ENCODE measurements around the gene LARP6. TPM values are rescaled to one million over a fixed set of nuclear protein-coding genes. Genes with fewer than 3 reads are reported as not detected.
"Not testable (repeated sequence)": the region's sequence is repeated elsewhere in the genome, so short reads cannot be mapped to it uniquely, and the experiment has no call there.

Gene LARP6
- polyA plus RNA-seq, 2 of the 4 experiments (the other 2 are of a cell fraction): 57.2 to 158 TPM

- H3K27ac ChIP-seq: 0 out of 6 replicates have a peak overlapping the region, but pooled peaks of 1 of the 2 experiments have one; percentile 14
- CTCF ChIA-PET: interaction anchor here (0.8 to 8.4 kb wide), 5 partner anchors 9 to 135 kb away, joined by 3 to 274 read pairs (median 12); no protein-coding TSS in a partner anchor
- POLR2A ChIA-PET: no interaction called here
- 20% methylated on average over 5 of the region's 5 CpGs for WGBS (ENCODE audit: missing lambda C conversion rate)
- H3K4me3 ChIP-seq: no peak overlapping the region
- peaks cover 7% of the 10 kb centered on the region; the same call in 1 of the 3 replicates for H3K9me3 ChIP-seq
- ATAC-seq: peak; percentile 52 to 53; a peak in 5 of 6 replicates
- DNase-seq (ENCODE audit: low read depth in 1 of 2, low spot score in 1 of 2): peak in 1 of 2 experiments; percentile 53
- peaks cover 23% of the 10 kb centered on the region for H3K4me1 ChIP-seq
- FAIRE-seq: peak; percentile 7
- H3K4me2 ChIP-seq: peak overlapping the region; percentile 42
- TF ChIP-seq FOSL2 (IDR thresholded peaks at IDR 0.05): no peak
- TF ChIP-seq FOSL2 (CRISPR knock-in tag; IDR thresholded peaks at IDR 0.05): peak; percentile 47
- peak; percentile 59 for TF ChIP-seq MAX (IDR thresholded peaks at IDR 0.05)
- TF ChIP-seq GATA3 (IDR thresholded peaks at IDR 0.05; ENCODE audit: borderline replicate concordance): peak; percentile 25; the same call in 1 of the 2 replicates
- TF ChIP-seq ELK1 (IDR thresholded peaks at IDR 0.05; ENCODE audit: low read depth, low read length): no peak
- no peak for TF ChIP-seq FOSB (CRISPR knock-in tag; IDR thresholded peaks at IDR 0.05)
- peak in 1 of 2 experiments; percentile 9; a peak in 1 of 4 replicates for TF ChIP-seq CEBPB (IDR thresholded peaks at IDR 0.05)
- peak; percentile 52; the same call in 1 of the 2 replicates for TF ChIP-seq JUNB (IDR thresholded peaks at IDR 0.05)
These were observed 38.4 kb downstream of the LARP6 start for GRCh38 chr15:70815604-70816003.

- Histone ChIP-seq H3K4me2 (peak overlapping the region; percentile 42), H3K4me1 (peaks cover 23% of the 10 kb centered on the region)
- ATAC-seq; H3K4me3 ChIP-seq; H3K9me3 ChIP-seq; H3K27ac ChIP-seq; POLR2A ChIA-PET; FAIRE-seq; DNase-seq (ENCODE audit: low read depth in 1 of 2, low spot score in 1 of 2): not testable (repeated sequence)
- CTCF ChIA-PET: interaction anchor here (0.8 to 8.4 kb wide), 6 partner anchors 10 to 135 kb away, joined by 3 to 274 read pairs (median 8); no protein-coding TSS in a partner anchor
- 56% methylated on average over 4 of the region's 4 CpGs for WGBS (ENCODE audit: missing lambda C conversion rate)
These were observed 38.9 kb downstream of the LARP6 start for GRCh38 chr15:70815011-70815410.

GRCh38 chr15:70812827-70813364, 41.1 kb downstream of the LARP6 start:
- Histone ChIP-seq H3K27ac (peak overlapping the region in 1 of 2 experiments; percentile 76; a peak in 3 of 6 replicates), H3K4me1 (peaks cover 23% of the 10 kb centered on the region), H3K4me2 (peak overlapping the region; percentile 68; the same call in 2 of the 3 replicates), H3K9me3 (no peaks in the 10 kb centered on the region), H3K4me3 (no peak overlapping the region)
- no peak for FAIRE-seq
- whole genome bisulfite sequencing (ENCODE audit: missing lambda C conversion rate): 71% methylated on average over 4 of the region's 4 CpGs
- TF ChIP-seq JUN (IDR thresholded peaks at IDR 0.05) (no peak), KDM1A (IDR thresholded peaks at IDR 0.05; ENCODE audit: low read depth) (no peak), ELK1 (IDR thresholded peaks at IDR 0.05; ENCODE audit: low read depth, low read length) (no peak), USF2 (IDR thresholded peaks at IDR 0.05) (no peak), HOXA7 (CRISPR knock-in tag; IDR thresholded peaks at IDR 0.05) (no peak), EHMT2 (IDR thresholded peaks at IDR 0.05; ENCODE audit: low read depth) (no peak), RAD21 (conservative IDR thresholded peaks at IDR 0.05 in 1 of 2, IDR thresholded peaks at IDR 0.05 in 1 of 2) (no peak), HES2 (IDR thresholded peaks at IDR 0.05) (no peak), PBX3 (IDR thresholded peaks at IDR 0.05) (no peak), ZSCAN20 (CRISPR knock-in tag; IDR thresholded peaks at IDR 0.05) (no peak), POLR2AphosphoS2 (conservative IDR thresholded peaks at IDR 0.05; ENCODE audit: low read length) (no peak), BCL3 (IDR thresholded peaks at IDR 0.05) (no peak), RFX5 (IDR thresholded peaks at IDR 0.05) (no peak), HOXB5 (CRISPR knock-in tag; IDR thresholded peaks at IDR 0.05) (no peak), POLR2A (IDR thresholded peaks at IDR 0.05; ENCODE audit: low read length) (no peak), KDM5A (IDR thresholded peaks at IDR 0.05) (no peak), JUNB (IDR thresholded peaks at IDR 0.05) (no peak), NPAS2 (CRISPR knock-in tag; IDR thresholded peaks at IDR 0.05; ENCODE audit: borderline replicate concordance) (no peak), CHD2 (IDR thresholded peaks at IDR 0.05; ENCODE audit: low read length, partially characterized antibody) (no peak), CEBPB (IDR thresholded peaks at IDR 0.05) (no peak)
- ChIA-PET CTCF (interaction anchor here (0.6 to 8.4 kb wide), 36 partner anchors 12 to 1337 kb away, joined by 3 to 274 read pairs (median 30); partner anchors contain the start of genes LARP6 and UACA), POLR2A (no interaction called here)
- no peak for ATAC-seq
- no peak for DNase-seq (ENCODE audit: low read depth in 1 of 2, low spot score in 1 of 2)
